ENCODE measurements around the gene RHBDF2. TPM values are rescaled to one million over a fixed set of nuclear protein-coding genes. Genes with fewer than 3 reads are reported as not detected.

Gene RHBDF2
- polyA plus RNA-seq, 1 donor = 35.2 TPM

Other genes starting within 250 kb of the RHBDF2 start
- 68.4 TPM for gene UBALD2, start 236.1 kb downstream of the RHBDF2 start, polyA plus RNA-seq
- 3.1 TPM for gene QRICH2, start 193.1 kb downstream of the RHBDF2 start, polyA plus RNA-seq
- gene PRPSAP1, start 147.5 kb downstream of the RHBDF2 start, polyA plus RNA-seq = 54.8 TPM
- gene SPHK1, start 116.8 kb downstream of the RHBDF2 start, polyA plus RNA-seq = 3.1 TPM
- gene UBE2O, start 48.3 kb downstream of the RHBDF2 start, polyA plus RNA-seq = 21.0 TPM
- gene AANAT, start 33.8 kb downstream of the RHBDF2 start, polyA plus RNA-seq = 0.13 TPM
- gene CYGB, start 36.3 kb upstream of the RHBDF2 start, polyA plus RNA-seq = 14.1 TPM
- gene PRCD, start 38.6 kb upstream of the RHBDF2 start, polyA plus RNA-seq = 4.7 TPM
- 3.9 TPM for gene ST6GALNAC2, start 84.4 kb upstream of the RHBDF2 start, polyA plus RNA-seq
- gene ST6GALNAC1, start 142.3 kb upstream of the RHBDF2 start, polyA plus RNA-seq = 141 TPM
- gene MXRA7, start 209.5 kb upstream of the RHBDF2 start, polyA plus RNA-seq = 55.5 TPM
- 32.7 TPM for gene JMJD6, start 225.2 kb upstream of the RHBDF2 start, polyA plus RNA-seq
- 38.8 TPM for gene METTL23, start 225.4 kb upstream of the RHBDF2 start, polyA plus RNA-seq
- gene SRSF2, start 235.9 kb upstream of the RHBDF2 start, polyA plus RNA-seq = 258 TPM
- 28.8 TPM for gene MFSD11, start 236.7 kb upstream of the RHBDF2 start, polyA plus RNA-seq

Measured in large intestine (tissue), 1 donor.